Activated CD8-positive, alpha-beta memory T cell treated with anti-CD3 and anti-CD28 coated beads for 1 hour (primary cell): ENCODE data around the gene ZFHX2.

ENCODE experiments used
- DNase-seq, 2 donors: peaks; one replicate each; pipeline ENCODE4 v3.0.0-alpha.2; 2020; ENCODE audit warnings: low read depth in 1 of 2; ENCODE audit errors: extremely low read depth in 1 of 2

ZFHX2 gene

DNA sequence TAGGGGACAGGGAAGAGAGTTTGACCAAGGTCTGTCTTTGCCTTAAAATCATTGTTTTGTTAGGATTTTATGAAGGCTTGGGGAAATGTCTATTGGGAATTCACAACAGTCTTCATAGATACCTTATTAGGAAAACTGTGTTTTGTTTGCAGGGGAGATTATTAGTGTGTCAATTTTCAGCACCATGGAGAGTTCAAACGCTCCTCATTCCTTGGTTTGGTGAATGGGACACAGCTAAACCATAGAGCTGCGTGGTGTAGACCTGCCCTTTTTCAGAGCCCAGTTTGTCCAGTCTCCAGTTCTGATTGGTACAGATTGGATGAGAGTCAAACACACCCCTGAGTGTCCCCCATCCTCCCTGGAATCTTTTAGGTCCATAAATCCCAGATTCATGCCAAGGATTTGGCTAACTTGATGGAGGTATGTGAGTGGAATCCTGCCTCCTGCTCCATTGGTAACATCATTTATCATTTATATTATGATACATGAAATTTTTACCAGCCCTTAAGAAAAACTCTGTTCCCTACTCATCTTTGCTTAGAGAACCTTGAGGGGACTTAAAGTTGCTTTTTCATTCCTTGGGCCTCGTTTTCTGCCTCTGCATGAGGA is 70.1 kb downstream of the ZFHX2 start:
- DNase-seq = no peak

DNA sequence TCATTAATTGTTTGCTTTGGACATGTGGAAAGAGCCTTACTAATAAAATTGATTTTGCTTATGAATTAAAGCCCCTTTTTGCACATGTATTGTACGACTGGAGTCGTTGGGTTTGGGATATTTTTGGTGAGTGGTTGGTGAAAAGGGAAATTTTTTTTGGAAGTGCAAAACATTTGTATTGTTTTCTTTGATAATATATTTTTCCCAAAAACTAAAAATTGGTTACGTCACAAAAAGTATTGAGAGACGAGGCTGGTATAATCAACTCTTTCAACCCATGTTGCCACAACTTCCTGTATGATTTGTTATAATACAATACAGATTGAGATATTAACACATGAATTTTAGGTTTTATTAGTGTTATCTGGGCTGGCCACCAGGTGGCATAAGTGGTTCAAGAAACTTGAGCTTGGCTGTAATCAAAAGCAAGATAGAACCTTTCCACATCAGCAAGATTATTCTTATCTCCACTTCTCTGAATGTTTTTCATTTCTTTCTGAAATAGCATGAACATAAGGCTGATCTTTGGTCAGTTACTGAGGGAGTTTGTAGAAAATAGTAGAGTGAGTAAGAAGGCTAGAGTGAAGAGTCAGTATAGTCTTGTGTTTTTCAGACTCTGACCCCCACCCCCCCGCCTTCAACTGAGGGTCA is 73.3 kb downstream of the ZFHX2 start:
- DNase-seq = peak; percentile 19 to 37

DNA sequence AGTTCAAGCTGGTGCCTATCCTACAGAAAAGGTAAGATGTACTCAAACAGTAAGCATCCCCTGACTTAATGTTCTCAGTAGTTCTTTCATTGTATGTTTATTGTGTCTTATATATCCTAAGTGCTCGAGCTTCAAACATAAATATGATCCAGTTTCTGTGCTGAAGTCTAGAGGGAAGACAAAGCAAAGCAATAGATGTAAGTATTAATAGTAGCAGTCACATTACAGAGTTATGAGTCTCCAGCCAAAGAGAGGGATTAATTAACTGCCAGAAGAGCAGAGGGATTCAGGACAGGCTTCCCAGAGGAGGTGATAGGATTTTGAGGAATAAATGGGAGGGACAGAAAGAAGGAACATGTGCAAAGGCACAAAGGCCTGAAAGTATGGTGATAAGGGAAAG is 80.6 kb downstream of the ZFHX2 start:
- DNase-seq = no peak
